Adipose tissue (tissue), 3 donors: ENCODE measurements around the gene MYO16. TPM values are rescaled to one million over a fixed set of nuclear protein-coding genes. Genes with fewer than 3 reads are reported as not detected.
"Not testable (repeated sequence)": the region's sequence is repeated elsewhere in the genome, so short reads cannot be mapped to it uniquely, and the experiment has no call there.

Experiments used
- H3K27ac ChIP-seq: one replicate; pipeline ENCODE4 v1.5.1; 2013; ENCODE audit warnings: low read depth, low read length
- WGBS, 3 donors: extraction: QIAGEN DNeasy Blood & Tissue Kit; methylation state at CpG; one replicate each; pipeline ENCODE4 v1.1.7; 2013; 5-methylcytosine and 5-hydroxymethylcytosine counted together
- polyA plus RNA-seq, 3 donors: library from polyadenylated mRNA; stranded (reverse); fragments of 200-250 nt; gene quantifications; one replicate each; pipeline ENCODE4 v1.2.3, GENCODE V29; 2013
- donor health status: healthy with polysubstance abuse.
- donor health status: Bipolar disorder and iron deficiency.
- donor health status: healthy.

Gene MYO16
- polyA plus RNA-seq, 3 donors: 0.05 to 2.0 (median 0.56) TPM

- H3K27ac ChIP-seq: no peak overlapping the region
- 36 to 58% (median 57%) methylated on average over 9 of the region's 9 CpGs for WGBS, 3 donors
These were observed 148.3 kb downstream of the MYO16 start for GRCh38 chr13:108777421-108778420.

- no peak overlapping the region for H3K27ac ChIP-seq
- WGBS, 3 donors: 82 to 93% (median 87%) methylated on average over 2 of the region's 2 CpGs
These were observed 149.9 kb downstream of the MYO16 start for GRCh38 chr13:108779308-108779707.

GRCh38 chr13:108780706-108781105, 151.3 kb downstream of the MYO16 start:
- 66 to 94% (median 79%) methylated on average over 3 of the region's 3 CpGs for WGBS, 3 donors
- no peak overlapping the region for H3K27ac ChIP-seq

GRCh38 chr13:108781312-108781711, 151.9 kb downstream of the MYO16 start:
- WGBS, 3 donors: 50 to 70% (median 64%) methylated on average over 4 of the region's 4 CpGs
- no peak overlapping the region for H3K27ac ChIP-seq

GRCh38 chr13:108782480-108782879, 153.1 kb downstream of the MYO16 start:
- 49 to 68% (median 57%) methylated on average over 2 of the region's 2 CpGs for WGBS, 3 donors
- H3K27ac ChIP-seq: not testable (repeated sequence)

- H3K27ac ChIP-seq: no peak overlapping the region
- 67 to 74% (median 70%) methylated on average over 3 of the region's 3 CpGs for WGBS, 3 donors
These were observed 156.4 kb downstream of the MYO16 start for GRCh38 chr13:108785844-108786243.

GRCh38 chr13:108786456-108787200, 157.2 kb downstream of the MYO16 start:
- no peak overlapping the region for H3K27ac ChIP-seq
- 50 to 57% (median 51%) methylated on average over 11 of the region's 11 CpGs for WGBS, 3 donors

GRCh38 chr13:108787700-108788414, 158.4 kb downstream of the MYO16 start:
- no peak overlapping the region for H3K27ac ChIP-seq
- 64 to 76% (median 75%) methylated on average over 14 of the region's 14 CpGs for WGBS, 3 donors

- 83 to 91% (median 83%) methylated on average over 2 of the region's 2 CpGs for WGBS, 3 donors
- no peak overlapping the region for H3K27ac ChIP-seq
These were observed 160.1 kb downstream of the MYO16 start for GRCh38 chr13:108789476-108789875.

- WGBS, 3 donors: 49 to 77% (median 54%) methylated on average over 4 of the region's 4 CpGs
- H3K27ac ChIP-seq: no peak overlapping the region
These were observed 166.4 kb downstream of the MYO16 start for GRCh38 chr13:108795841-108796240.

GRCh38 chr13:108797354-108797753, 167.9 kb downstream of the MYO16 start:
- H3K27ac ChIP-seq: no peak overlapping the region
- 73 to 91% (median 81%) methylated on average over 3 of the region's 3 CpGs for WGBS, 3 donors

GRCh38 chr13:108807841-108808240, 178.4 kb downstream of the MYO16 start:
- no peak overlapping the region for H3K27ac ChIP-seq

GRCh38 chr13:108812165-108812564, 182.8 kb downstream of the MYO16 start:
- no peak overlapping the region for H3K27ac ChIP-seq
- WGBS, 3 donors: 59 to 94% (median 93%) methylated on average over 5 of the region's 5 CpGs

GRCh38 chr13:108812661-108813060, 183.2 kb downstream of the MYO16 start:
- WGBS, 3 donors: 73 to 88% (median 80%) methylated on average over 2 of the region's 2 CpGs

GRCh38 chr13:108813587-108814170, 184.3 kb downstream of the MYO16 start:
- H3K27ac ChIP-seq: no peak overlapping the region
- 62 to 83% (median 80%) methylated on average over 2 of the region's 2 CpGs for WGBS, 3 donors

More at GRCh38 chr13:108812661-108813060, 183.2 kb downstream of the MYO16 start:
- H3K27ac ChIP-seq: no peak overlapping the region

GRCh38 chr13:108816375-108816774, 187.0 kb downstream of the MYO16 start:
- WGBS, 3 donors: 37 to 91% (median 87%) methylated on average over 8 of the region's 8 CpGs

GRCh38 chr13:108827646-108828045, 198.2 kb downstream of the MYO16 start:
- no peak overlapping the region for H3K27ac ChIP-seq
- WGBS, 3 donors: 52 to 63% (median 58%) methylated on average over 4 of the region's 4 CpGs

More at GRCh38 chr13:108816375-108816774, 187.0 kb downstream of the MYO16 start:
- no peak overlapping the region for H3K27ac ChIP-seq

- H3K27ac ChIP-seq: no peak overlapping the region
These were observed 198.8 kb downstream of the MYO16 start for GRCh38 chr13:108828086-108828815.

More at GRCh38 chr13:108828086-108828815, 198.8 kb downstream of the MYO16 start:
- 46 to 86% (median 80%) methylated on average over 9 of the region's 9 CpGs for WGBS, 3 donors
